SK-N-SH (cell line): ENCODE results near the gene PQBP1. TPM values are rescaled to one million over a fixed set of nuclear protein-coding genes. Genes with fewer than 3 reads are reported as not detected.

Source experiments
- CTCF ChIA-PET: fragments of 300-600, 350-600 bp; formaldehyde crosslinking; extraction: SDS; loops from one replicate; lab custom pipeline; 2021; lab: Yijun Ruan, JAX
- POLR2A ChIA-PET: fragments of 350-600 bp; sonication (Branson Sonifier 250); formaldehyde crosslinking; extraction: SDS; loops from one replicate; lab custom pipeline; 2020; ENCODE audit warnings: antibody characterized with exemption, inconsistent platforms; lab: Yijun Ruan, JAX
- DNase-seq: peaks from one replicate; pipeline ENCODE4 v3.0.0; 2012
- H2AFZ ChIP-seq: fragments of 200-600 bp; sonication (generic); 2 replicates; pipeline ENCODE4 v1.8.1; 2016; ENCODE audit warnings: antibody characterized with exemption, mild to moderate bottlenecking, low read depth
- H3F3A ChIP-seq: fragments of 200-600 bp; sonication (generic); replicated peaks from 2 replicates; pipeline ENCODE3; 2016; ENCODE audit warnings: antibody characterized with exemption, mild to moderate bottlenecking; ENCODE audit not compliant: insufficient read depth
- H3K27ac ChIP-seq, 2 experiments: fragments of 200-500 bp in 1 of 2; fragments of 200-600 bp in 1 of 2; sonication (Bioruptor generic) in 1 of 2; sonication (generic), shearing (Covaris generic) in 1 of 2; 2 replicates each; pipeline versions ENCODE4 v1.5.1 to v1.6.1; 2014 to 2016; ENCODE audit warnings: low read depth in 2 of 2, inconsistent platforms in 1 of 2, low read length in 1 of 2, mild to moderate bottlenecking in 1 of 2, mixed read lengths in 1 of 2
- H3K27me3 ChIP-seq: fragments of 200-600 bp; sonication (generic), shearing (Covaris generic); 2 replicates; pipeline ENCODE4 v1.6.1; 2016; ENCODE audit warnings: mixed run types; ENCODE audit not compliant: insufficient read depth
- H3K36me3 ChIP-seq, 2 experiments: fragments of 200-500 bp in 1 of 2; fragments of 200-600 bp in 1 of 2; sonication (Bioruptor generic) in 1 of 2; sonication (generic) in 1 of 2; replicated peaks in 1 of 2; 2 replicates each; pipeline versions ENCODE3 to v1.5.1; 2014 to 2016; ENCODE audit warnings: low read length in 1 of 2, mild to moderate bottlenecking in 1 of 2; ENCODE audit not compliant: insufficient read depth in 2 of 2, control insufficient read depth in 1 of 2
- H3K4me1 ChIP-seq, 2 experiments: fragments of 200-500 bp in 1 of 2; fragments of 200-600 bp in 1 of 2; sonication (Bioruptor generic) in 1 of 2; sonication (generic), shearing (Covaris generic) in 1 of 2; 2 replicates each; pipeline versions ENCODE4 v1.5.1 to v1.6.1; 2014 to 2016; ENCODE audit warnings: low read depth in 1 of 2, low read length in 1 of 2, mixed run types in 1 of 2; ENCODE audit not compliant: insufficient read depth in 2 of 2, control insufficient read depth in 1 of 2
- H3K4me2 ChIP-seq: fragments of 200-600 bp; sonication (generic), shearing (Covaris generic); 2 replicates; pipeline ENCODE4 v1.6.1; 2017; ENCODE audit warnings: mixed run types
- H3K4me3 ChIP-seq, 2 experiments: fragments of 200-500 bp in 1 of 2; fragments of 200-600 bp in 1 of 2; sonication (Bioruptor generic) in 1 of 2; sonication (generic), shearing (Covaris generic) in 1 of 2; 2 replicates each; pipeline versions ENCODE4 v1.5.1 to v1.8.1; 2014 to 2016; ENCODE audit warnings: low read depth in 2 of 2, inconsistent platforms in 1 of 2, low read length in 1 of 2, mild to moderate bottlenecking in 1 of 2, mixed read lengths in 1 of 2, moderate library complexity in 1 of 2
- H3K79me2 ChIP-seq: fragments of 200-600 bp; sonication (generic); 2 replicates; pipeline ENCODE4 v1.8.1; 2017; ENCODE audit warnings: mild to moderate bottlenecking; ENCODE audit not compliant: insufficient read depth
- H3K9ac ChIP-seq: fragments of 200-600 bp; sonication (generic); 2 replicates; pipeline ENCODE4 v1.6.1; 2017; ENCODE audit warnings: mixed run types
- H3K9me2 ChIP-seq: fragments of 200-600 bp; sonication (generic); 2 replicates; pipeline ENCODE4 v1.6.1; 2017; ENCODE audit warnings: mixed run types
- H3K9me3 ChIP-seq: fragments of 200-600 bp; sonication (generic); 2 replicates; pipeline ENCODE4 v1.6.1; 2017; ENCODE audit warnings: mixed run types, mild to moderate bottlenecking, moderate library complexity
- H4K20me1 ChIP-seq: fragments of 200-600 bp; sonication (generic); 2 replicates; pipeline ENCODE4 v1.6.1; 2017; ENCODE audit warnings: mild to moderate bottlenecking, mixed run types; ENCODE audit not compliant: insufficient read depth
- CHD2 ChIP-seq: fragments of 150-350 bp; IDR thresholded peaks from 2 replicates; pipeline ENCODE4 v1.6.1; 2018; ENCODE audit warnings: low read length; ENCODE audit not compliant: partially characterized antibody
- CTCF ChIP-seq: fragments of 200-600 bp; sonication (generic); IDR thresholded peaks from 2 replicates; pipeline ENCODE4 v1.6.1; 2017; ENCODE audit warnings: antibody characterized with exemption, mild to moderate bottlenecking, moderate library complexity
- EP300 ChIP-seq, 2 experiments: IDR thresholded peaks; 2 replicates each; pipeline versions ENCODE4 v1.4.0 to v1.6.1; 2012; ENCODE audit warnings: borderline replicate concordance in 1 of 2, low read depth in 1 of 2, low read length in 1 of 2
- FOXM1 ChIP-seq: IDR thresholded peaks from 2 replicates; pipeline ENCODE4 v1.4.0; 2012; ENCODE audit warnings: low read depth, mild to moderate bottlenecking
- GATA2 ChIP-seq: sonication (generic); formaldehyde crosslinking; IDR thresholded peaks from 2 replicates; pipeline ENCODE4 v1.5.0; 2020; ENCODE audit warnings: mild to moderate bottlenecking, missing genetic modification reagents
- MXI1 ChIP-seq: IDR thresholded peaks from 2 replicates; pipeline ENCODE4 v1.6.1; 2012; ENCODE audit warnings: mild to moderate bottlenecking, low read depth, low read length, improper control_type of control experiment
- NRF1 ChIP-seq: IDR thresholded peaks from 2 replicates; pipeline ENCODE4 v1.6.1; 2012; ENCODE audit warnings: low read depth, mild to moderate bottlenecking, low read length
- RAD21 ChIP-seq: IDR thresholded peaks from 2 replicates; pipeline ENCODE4 v1.6.1; 2012; ENCODE audit warnings: mild to moderate bottlenecking, low read length
- REST ChIP-seq: IDR thresholded peaks from 2 replicates; pipeline ENCODE4 v1.6.1; 2012; ENCODE audit warnings: mild to moderate bottlenecking, low read depth, low read length, moderate library complexity
- RFX5 ChIP-seq: IDR thresholded peaks from 2 replicates; pipeline ENCODE4 v1.6.1; 2012; ENCODE audit warnings: mild to moderate bottlenecking, improper control_type of control experiment, low read length
- SMC3 ChIP-seq: IDR thresholded peaks from 2 replicates; pipeline ENCODE4 v1.6.1; 2012; ENCODE audit warnings: low read depth, low read length, improper control_type of control experiment
- TEAD4 ChIP-seq: IDR thresholded peaks from 2 replicates; pipeline ENCODE4 v1.4.0; 2012; ENCODE audit warnings: mild to moderate bottlenecking, borderline replicate concordance; ENCODE audit not compliant: insufficient read depth
- USF1 ChIP-seq: IDR thresholded peaks from 2 replicates; pipeline ENCODE4 v1.4.0; 2012; ENCODE audit warnings: low read depth, borderline replicate concordance
- USF2 ChIP-seq: fragments of 150-350 bp; IDR thresholded peaks from 2 replicates; pipeline ENCODE4 v1.6.1; 2017; ENCODE audit warnings: antibody characterized with exemption, low read length, low read depth, borderline replicate concordance
- WGBS: methylation state at CpG from one replicate; pipeline ENCODE4 v1.1.6; 2017; ENCODE audit warnings: low lambda C conversion rate; 5-methylcytosine and 5-hydroxymethylcytosine counted together
- polyA plus RNA-seq, 3 experiments: library from polyadenylated mRNA; depleted of rRNA; stranded (reverse); fragments of >200 nt; gene quantifications; 2 replicates each; pipeline ENCODE4 v1.2.3, GENCODE V29; 2012

PQBP1 gene
- polyA plus RNA-seq, 1 of the 3 experiments (the other 2 are of a cell fraction): 113 TPM

- H3K4me1 ChIP-seq: no peaks in the 10 kb centered on the region; a peak in 1 of 4 replicates
- H3K79me2 ChIP-seq: peaks cover 63% of the 10 kb centered on the region
- H3K9ac ChIP-seq: no peak overlapping the region
- WGBS: 82% methylated on average over 2 of the region's 2 CpGs
- H3K27ac ChIP-seq: no peak overlapping the region
- H3K4me2 ChIP-seq: no peak overlapping the region
- H4K20me1 ChIP-seq: peaks cover 98% of the 10 kb centered on the region
- no peaks in the 10 kb centered on the region for H3F3A ChIP-seq
- CTCF ChIA-PET: interaction anchor here (0.8 kb wide), 1 partner anchor 15 kb away, joined by 3 read pairs; the partner anchor contains the start of gene OTUD5
- H3K27me3 ChIP-seq: no peaks in the 10 kb centered on the region
- no peaks in the 10 kb centered on the region for H3K9me3 ChIP-seq
- no peak overlapping the region for H2AFZ ChIP-seq
- H3K4me3 ChIP-seq: no peak overlapping the region
- no peaks in the 10 kb centered on the region for H3K9me2 ChIP-seq
- TF ChIP-seq FOXM1 (no peak), GATA2 (CRISPR knock-in tag) (no peak), CHD2 (no peak), NRF1 (no peak), TEAD4 (no peak)
- POLR2A ChIA-PET: no interaction called here
- DNase-seq: no peak
- H3K36me3 ChIP-seq: peaks cover 9 to 39% of the 10 kb centered on the region in 2 experiments
These were observed 45.2 kb downstream of the PQBP1 start for GRCh38 chrX:48942895-48943294.

GRCh38 chrX:48945517-48946348, 48.0 kb downstream of the PQBP1 start:
- TF ChIP-seq REST (no peak), CTCF (peak; percentile 95), USF2 (no peak), SMC3 (peak; percentile 68), RFX5 (peak; percentile 70), USF1 (no peak), RAD21 (peak; percentile 73), MXI1 (no peak), EP300 (IDR thresholded peaks at IDR 0.05; ENCODE audit: borderline replicate concordance in 1 of 2, low read depth in 1 of 2, low read length in 1 of 2) (no peak)
- TF ChIP-seq, all 33 proteins: peak for 4
- no peaks in the 10 kb centered on the region for H3K27me3 ChIP-seq

More at GRCh38 chrX:48945517-48946348, 48.0 kb downstream of the PQBP1 start:
- Histone ChIP-seq H3K36me3 (peaks cover 16 to 21% of the 10 kb centered on the region in 2 experiments), H3K4me1 (no peaks in the 10 kb centered on the region; a peak in 1 of 4 replicates), H3K9ac (no peak overlapping the region), H3K4me2 (no peak overlapping the region), H2AFZ (no peak overlapping the region), H3F3A (no peaks in the 10 kb centered on the region), H3K9me2 (no peaks in the 10 kb centered on the region), H3K4me3 (no peak overlapping the region), H3K27ac (no peak overlapping the region), H3K9me3 (no peaks in the 10 kb centered on the region), H3K79me2 (peaks cover 73% of the 10 kb centered on the region), H4K20me1 (peaks cover 89% of the 10 kb centered on the region)
- CTCF ChIA-PET: interaction anchor here (0.7 to 2.3 kb wide), 7 partner anchors 8 to 54 kb away, joined by 3 to 12 read pairs (median 4); partner anchors contain the start of genes KCND1 and OTUD5
- WGBS: 62% methylated on average over 8 of the region's 8 CpGs
- DNase-seq: peak; percentile 75
- POLR2A ChIA-PET: no interaction called here
